Measurements from ENCODE around the gene ARL10. TPM values are rescaled to one million over a fixed set of nuclear protein-coding genes. Genes with fewer than 3 reads are reported as not detected.

Gene ARL10
- polyA plus RNA-seq, 1 donor (not counting 4 experiments of a cell fraction or from before 2014, with no cell fraction given): 1.6 TPM

- TF ChIP-seq CTCF (optimal IDR thresholded peaks at IDR 0.05 in 1 of 3, IDR thresholded peaks at IDR 0.05 in 1 of 3, conservative IDR thresholded peaks at IDR 0.05 in 1 of 3; ENCODE audit: extremely low read depth in 1 of 3, insufficient read depth in 2 of 3, low read length in 3 of 3) (no peak), EZH2 (IDR thresholded peaks at IDR 0.05; ENCODE audit: low read length) (no peak)
- H3K27me3 ChIP-seq (ENCODE audit: control insufficient read depth, extremely low read depth, insufficient read depth, low read length): no peaks in the 10 kb centered on the region
- H4K20me1 ChIP-seq (ENCODE audit: control insufficient read depth, extremely low read depth, insufficient read depth, low read length): peaks cover 6% of the 10 kb centered on the region
- H3K9me1 ChIP-seq (ENCODE audit: control insufficient read depth, extremely low read depth, insufficient read depth, low read length): no peaks in the 10 kb centered on the region
- no peak overlapping the region for H3K4me3 ChIP-seq (ENCODE audit: control insufficient read depth in 2 of 3, extremely low read depth in 1 of 3, insufficient read depth in 2 of 3, low read depth in 1 of 3, low read length in 3 of 3)
- no peak overlapping the region for H2AFZ ChIP-seq (ENCODE audit: control insufficient read depth, low read length)
- DNase-seq (ENCODE audit: low read depth, low spot score) (no peak), FAIRE-seq (no peak)
- H3K36me3 ChIP-seq (ENCODE audit: control insufficient read depth in 2 of 2, extremely low read depth in 1 of 2, insufficient read depth in 2 of 2, low read length in 2 of 2): peaks cover 41 to 54% of the 10 kb centered on the region in 2 experiments
- no peak overlapping the region for H3K4me2 ChIP-seq (ENCODE audit: control insufficient read depth, extremely low read depth, insufficient read depth, low read depth, low read length)
- H3K27ac ChIP-seq (ENCODE audit: control insufficient read depth, insufficient read depth, low read length): no peak overlapping the region
- no peaks in the 10 kb centered on the region for H3K9me3 ChIP-seq (ENCODE audit: control insufficient read depth, low read depth, low read length)
- no peak overlapping the region for H3K9ac ChIP-seq (ENCODE audit: control insufficient read depth, extremely low read depth, insufficient read depth, low read length)
- dilution Hi-C loops (cut with MboI; ENCODE audit: extremely low pct_ligation_motif_present, low sequenced_read_pairs): no loop called here
- H3K4me1 ChIP-seq (ENCODE audit: control insufficient read depth, extremely low read depth, insufficient read depth, low read length): peaks cover 13% of the 10 kb centered on the region
- peaks cover 29% of the 10 kb centered on the region for H3K79me2 ChIP-seq (ENCODE audit: control insufficient read depth, insufficient read depth, low read length)
These were observed 17.4 kb downstream of the ARL10 start for GRCh38 chr5:176382721-176383120.

- H3K9me3 ChIP-seq (ENCODE audit: control insufficient read depth, low read depth, low read length): no peaks in the 10 kb centered on the region
- no peak for TF ChIP-seq CTCF (optimal IDR thresholded peaks at IDR 0.05 in 1 of 3, IDR thresholded peaks at IDR 0.05 in 1 of 3, conservative IDR thresholded peaks at IDR 0.05 in 1 of 3; ENCODE audit: extremely low read depth in 1 of 3, insufficient read depth in 2 of 3, low read length in 3 of 3)
- no peak for TF ChIP-seq EZH2 (IDR thresholded peaks at IDR 0.05; ENCODE audit: low read length)
These were observed 18.1 kb downstream of the ARL10 start for GRCh38 chr5:176383248-176383905.

More at GRCh38 chr5:176383248-176383905, 18.1 kb downstream of the ARL10 start:
- FAIRE-seq (no peak), DNase-seq (ENCODE audit: low read depth, low spot score) (no peak)
- dilution Hi-C loops (cut with MboI; ENCODE audit: extremely low pct_ligation_motif_present, low sequenced_read_pairs): no loop called here
- Histone ChIP-seq H3K9ac (ENCODE audit: control insufficient read depth, extremely low read depth, insufficient read depth, low read length) (no peak overlapping the region), H3K4me1 (ENCODE audit: control insufficient read depth, extremely low read depth, insufficient read depth, low read length) (peaks cover 13% of the 10 kb centered on the region), H2AFZ (ENCODE audit: control insufficient read depth, low read length) (no peak overlapping the region), H3K27ac (ENCODE audit: control insufficient read depth, insufficient read depth, low read length) (no peak overlapping the region), H3K9me1 (ENCODE audit: control insufficient read depth, extremely low read depth, insufficient read depth, low read length) (no peaks in the 10 kb centered on the region), H4K20me1 (ENCODE audit: control insufficient read depth, extremely low read depth, insufficient read depth, low read length) (peaks cover 6% of the 10 kb centered on the region), H3K4me3 (ENCODE audit: control insufficient read depth in 2 of 3, extremely low read depth in 1 of 3, insufficient read depth in 2 of 3, low read depth in 1 of 3, low read length in 3 of 3) (no peak overlapping the region), H3K4me2 (ENCODE audit: control insufficient read depth, extremely low read depth, insufficient read depth, low read depth, low read length) (no peak overlapping the region), H3K36me3 (ENCODE audit: control insufficient read depth in 2 of 2, extremely low read depth in 1 of 2, insufficient read depth in 2 of 2, low read length in 2 of 2) (peaks cover 41 to 54% of the 10 kb centered on the region in 2 experiments), H3K27me3 (ENCODE audit: control insufficient read depth, extremely low read depth, insufficient read depth, low read length) (no peaks in the 10 kb centered on the region), H3K79me2 (ENCODE audit: control insufficient read depth, insufficient read depth, low read length) (peaks cover 35% of the 10 kb centered on the region)

All from keratinocyte (primary cell).